Activated CD4-positive, alpha-beta T cell treated with anti-CD3 and anti-CD28 coated beads for 36 hours (primary cell): Measurements from ENCODE around the gene TMEM40. TPM values are rescaled to one million over a fixed set of nuclear protein-coding genes. Genes with fewer than 3 reads are reported as not detected.

Source experiments
- ATAC-seq: fragments of 200-7000 bp; cut with Tn5 transposase; one replicate; pipeline ENCODE4 v1.10.0; 2021; ENCODE audit warnings: mild to moderate bottlenecking, moderate library complexity
- CTCF ChIA-PET: fragments of 350-600 bp; sonication (Branson Sonifier 250); formaldehyde crosslinking; loops from one replicate; lab custom pipeline; 2021; ENCODE audit warnings: antibody characterized with exemption; lab: Charles Lee
- POLR2A ChIA-PET: fragments of 350-600 bp; sonication (Branson Sonifier 250); formaldehyde crosslinking; loops from one replicate; lab custom pipeline; 2021; ENCODE audit warnings: antibody characterized with exemption, inconsistent platforms; lab: Charles Lee
- DNase-seq: peaks from one replicate; pipeline ENCODE4 v3.0.0-alpha.2; 2020
- H3K27ac Mint-ChIP-seq: one replicate; pipeline ENCODE4 v1.8.0; 2021; ENCODE audit warnings: mixed read lengths
- H3K27me3 Mint-ChIP-seq: one replicate; pipeline ENCODE4 v1.8.0; 2021; ENCODE audit warnings: mixed read lengths
- H3K36me3 Mint-ChIP-seq: one replicate; pipeline ENCODE4 v1.8.0; 2021; ENCODE audit warnings: low read depth, mixed read lengths
- H3K4me1 Mint-ChIP-seq: one replicate; pipeline ENCODE4 v1.8.0; 2021; ENCODE audit warnings: mixed read lengths
- H3K4me3 Mint-ChIP-seq: one replicate; pipeline ENCODE4 v1.8.0; 2021; ENCODE audit warnings: mild to moderate bottlenecking, moderate library complexity, mixed read lengths
- H3K9me3 Mint-ChIP-seq: one replicate; pipeline ENCODE4 v1.8.0; 2021; ENCODE audit warnings: low read depth, mixed read lengths
- intact Hi-C, 2 experiments: fragments of 100-400 bp; cut with DNase I in 1 of 2; cut with micrococcal nuclease in 1 of 2; formaldehyde crosslinking; loops; one replicate each; pipeline versions ENCODE4 v1.14.2 to v1.15.1; 2022 to 2024; cut with DNase I, micrococcal nuclease
- total RNA-seq, 2 experiments: library from RNA; stranded (reverse); gene quantifications; one replicate each; pipeline ENCODE4 v1.2.3, GENCODE V29; 2021

TMEM40 gene
- total RNA-seq, 2 experiments from 2014 or later: not detected

- Mint-ChIP-seq H3K36me3 (no peaks in the 10 kb centered on the region), H3K27ac (no peak overlapping the region), H3K27me3 (peaks cover 6% of the 10 kb centered on the region), H3K4me1 (peaks cover 11% of the 10 kb centered on the region), H3K4me3 (no peak overlapping the region), H3K9me3 (no peaks in the 10 kb centered on the region)
- ChIA-PET POLR2A (no interaction called here), CTCF (interaction anchor here (0.5 to 0.6 kb wide), 2 partner anchors 272 to 818 kb away, joined by 3 read pairs; no protein-coding TSS in a partner anchor)
- ATAC-seq (no peak), DNase-seq (no peak)
- intact Hi-C loops: no loop called here
Observed at GRCh38 chr3:12759693-12760565, 870 bp upstream of the TMEM40 start.

- peak; percentile 13 for DNase-seq
- Mint-ChIP-seq H3K4me1 (peaks cover 10% of the 10 kb centered on the region), H3K36me3 (no peaks in the 10 kb centered on the region), H3K27me3 (peaks cover 6% of the 10 kb centered on the region), H3K27ac (no peak overlapping the region), H3K9me3 (no peaks in the 10 kb centered on the region), H3K4me3 (no peak overlapping the region)
- CTCF ChIA-PET: interaction anchor here (0.7 to 0.9 kb wide), 2 partner anchors 30 to 41 kb away, joined by 3 to 5 read pairs; no protein-coding TSS in a partner anchor
- no peak for ATAC-seq
- intact Hi-C loops: no loop called here
- POLR2A ChIA-PET: interaction anchor here (0.9 kb wide), 1 partner anchor 98 kb away, joined by 8 read pairs; no protein-coding TSS in a partner anchor
Observed at GRCh38 chr3:12758025-12758781, 856 bp downstream of the TMEM40 start.

- no peak overlapping the region for H3K27ac Mint-ChIP-seq
- intact Hi-C loops: no loop called here
- no peaks in the 10 kb centered on the region for H3K9me3 Mint-ChIP-seq
- H3K4me1 Mint-ChIP-seq: peaks cover 9% of the 10 kb centered on the region
- POLR2A ChIA-PET: no interaction called here
- H3K4me3 Mint-ChIP-seq: no peak overlapping the region
- CTCF ChIA-PET: interaction anchor here (0.5 kb wide), 2 partner anchors 61 to 131 kb away, joined by 3 to 6 read pairs; no protein-coding TSS in a partner anchor
- DNase-seq: no peak
- H3K27me3 Mint-ChIP-seq: peaks cover 6% of the 10 kb centered on the region
- no peak for ATAC-seq
- no peaks in the 10 kb centered on the region for H3K36me3 Mint-ChIP-seq
Observed at GRCh38 chr3:12756635-12757034, 2.4 kb downstream of the TMEM40 start.

- H3K9me3 Mint-ChIP-seq: no peaks in the 10 kb centered on the region
- ChIA-PET CTCF (interaction anchor here (0.5 kb wide), 1 partner anchor 131 kb away, joined by 3 read pairs; no protein-coding TSS in a partner anchor), POLR2A (no interaction called here)
- H3K27me3 Mint-ChIP-seq: peaks cover 6% of the 10 kb centered on the region
- no peaks in the 10 kb centered on the region for H3K36me3 Mint-ChIP-seq
- DNase-seq: no peak
- no peak overlapping the region for H3K4me3 Mint-ChIP-seq
- H3K4me1 Mint-ChIP-seq: peaks cover 9% of the 10 kb centered on the region
- intact Hi-C loops: no loop called here
- H3K27ac Mint-ChIP-seq: no peak overlapping the region
- no peak for ATAC-seq
Observed at GRCh38 chr3:12756175-12756574, 2.9 kb downstream of the TMEM40 start.

- CTCF ChIA-PET: no interaction called here
- H3K27ac Mint-ChIP-seq: no peak overlapping the region
- intact Hi-C loops: no loop called here
- no peak overlapping the region for H3K4me3 Mint-ChIP-seq
- H3K36me3 Mint-ChIP-seq: no peaks in the 10 kb centered on the region
- POLR2A ChIA-PET: no interaction called here
- no peak for ATAC-seq
- no peak for DNase-seq
- peaks cover 6% of the 10 kb centered on the region for H3K27me3 Mint-ChIP-seq
- H3K9me3 Mint-ChIP-seq: no peaks in the 10 kb centered on the region
- H3K4me1 Mint-ChIP-seq: peaks cover 11% of the 10 kb centered on the region
Observed at GRCh38 chr3:12755754-12756153, 3.3 kb downstream of the TMEM40 start.

- H3K4me3 Mint-ChIP-seq: no peak overlapping the region
- no peak for DNase-seq
- intact Hi-C loops: no loop called here
- H3K9me3 Mint-ChIP-seq: no peaks in the 10 kb centered on the region
- H3K27ac Mint-ChIP-seq: no peak overlapping the region
- no peak for ATAC-seq
- CTCF ChIA-PET: no interaction called here
- POLR2A ChIA-PET: no interaction called here
- peaks cover 3% of the 10 kb centered on the region for H3K27me3 Mint-ChIP-seq
- H3K4me1 Mint-ChIP-seq: peaks cover 18% of the 10 kb centered on the region
- no peaks in the 10 kb centered on the region for H3K36me3 Mint-ChIP-seq
Observed at GRCh38 chr3:12754313-12754712, 4.7 kb downstream of the TMEM40 start.

GRCh38 chr3:12753275-12754028 lies 5.6 kb downstream of the TMEM40 start:
- H3K36me3 Mint-ChIP-seq: no peaks in the 10 kb centered on the region
- ChIA-PET CTCF (interaction anchor here (0.7 to 1.0 kb wide), 2 partner anchors 8 to 46 kb away, joined by 3 read pairs; no protein-coding TSS in a partner anchor), POLR2A (interaction anchor here (0.6 kb wide), 1 partner anchor 84 kb away, joined by 3 read pairs; no protein-coding TSS in a partner anchor)
- no peak overlapping the region for H3K4me3 Mint-ChIP-seq
- H3K27ac Mint-ChIP-seq: no peak overlapping the region
- peaks cover 18% of the 10 kb centered on the region for H3K4me1 Mint-ChIP-seq
- DNase-seq: no peak
- intact Hi-C loops: no loop called here
- H3K9me3 Mint-ChIP-seq: no peaks in the 10 kb centered on the region
- H3K27me3 Mint-ChIP-seq: peaks cover 3% of the 10 kb centered on the region
- no peak for ATAC-seq

GRCh38 chr3:12752809-12753208 lies 6.2 kb downstream of the TMEM40 start:
- ChIA-PET CTCF (interaction anchor here (0.7 to 1.2 kb wide), 3 partner anchors 9 to 47 kb away, joined by 3 to 4 read pairs (median 3); no protein-coding TSS in a partner anchor), POLR2A (interaction anchor here (0.6 kb wide), 1 partner anchor 85 kb away, joined by 3 read pairs; no protein-coding TSS in a partner anchor)
- Mint-ChIP-seq H3K27me3 (peaks cover 7% of the 10 kb centered on the region), H3K4me3 (no peak overlapping the region), H3K9me3 (no peaks in the 10 kb centered on the region), H3K27ac (no peak overlapping the region), H3K36me3 (no peaks in the 10 kb centered on the region), H3K4me1 (peaks cover 16% of the 10 kb centered on the region)
- DNase-seq (no peak), ATAC-seq (peak; percentile 30)
- intact Hi-C loops: no loop called here

GRCh38 chr3:12752102-12752501 lies 7.0 kb downstream of the TMEM40 start:
- Mint-ChIP-seq H3K9me3 (no peaks in the 10 kb centered on the region), H3K4me1 (peaks cover 13% of the 10 kb centered on the region), H3K36me3 (no peaks in the 10 kb centered on the region), H3K27me3 (peaks cover 7% of the 10 kb centered on the region), H3K4me3 (no peak overlapping the region), H3K27ac (no peak overlapping the region)
- POLR2A ChIA-PET: no interaction called here
- no peak for DNase-seq
- intact Hi-C loops: no loop called here
- CTCF ChIA-PET: interaction anchor here (1.2 kb wide), 1 partner anchor 35 kb away, joined by 4 read pairs; no protein-coding TSS in a partner anchor
- ATAC-seq: no peak

- CTCF ChIA-PET: interaction anchor here (1.2 kb wide), 1 partner anchor 35 kb away, joined by 4 read pairs; no protein-coding TSS in a partner anchor
Observed at GRCh38 chr3:12751571-12751970, 7.5 kb downstream of the TMEM40 start.

More at GRCh38 chr3:12751571-12751970, 7.5 kb downstream of the TMEM40 start:
- no peaks in the 10 kb centered on the region for H3K9me3 Mint-ChIP-seq
- H3K4me1 Mint-ChIP-seq: peaks cover 13% of the 10 kb centered on the region
- H3K27me3 Mint-ChIP-seq: peaks cover 4% of the 10 kb centered on the region
- ATAC-seq (no peak), DNase-seq (no peak)
- intact Hi-C loops: no loop called here
- no peaks in the 10 kb centered on the region for H3K36me3 Mint-ChIP-seq
- POLR2A ChIA-PET: no interaction called here
- no peak overlapping the region for H3K4me3 Mint-ChIP-seq
- no peak overlapping the region for H3K27ac Mint-ChIP-seq
